HepG2 (cell line): ENCODE results near the gene MRPL43. TPM values are rescaled to one million over a fixed set of nuclear protein-coding genes. Genes with fewer than 3 reads are reported as not detected.

Experiments used
- CTCF ChIP-seq: sonication (generic); formaldehyde crosslinking; IDR thresholded peaks from 2 replicates; pipeline ENCODE4 v1.5.0; 2020; ENCODE audit warnings: mild to moderate bottlenecking, missing genetic modification reagents, moderate library complexity
- DDIT3 ChIP-seq: sonication (generic); formaldehyde crosslinking; IDR thresholded peaks from 2 replicates; pipeline ENCODE4 v1.4.0; 2020; ENCODE audit warnings: mild to moderate bottlenecking, missing genetic modification reagents
- HMGA1 ChIP-seq: sonication (generic); formaldehyde crosslinking; conservative IDR thresholded peaks from 2 replicates; pipeline ENCODE4 v1.4.0; 2020; ENCODE audit warnings: missing genetic modification reagents
- HNF1A ChIP-seq, 2 experiments: sonication (generic) in 1 of 2; formaldehyde crosslinking in 1 of 2; IDR thresholded peaks; 2 replicates each; pipeline versions ENCODE4 v1.4.0 to v1.6.1; 2016 to 2020; ENCODE audit warnings: borderline replicate concordance in 1 of 2, low read depth in 1 of 2, mild to moderate bottlenecking in 1 of 2, missing genetic modification reagents in 1 of 2
- IRF2 ChIP-seq: IDR thresholded peaks from 2 replicates; pipeline ENCODE4 v1.6.1; 2018; ENCODE audit warnings: missing genetic modification reagents, missing compliant biosample characterization
- KLF11 ChIP-seq: IDR thresholded peaks from 2 replicates; pipeline ENCODE4 v1.6.1; 2016; ENCODE audit warnings: missing compliant biosample characterization
- KLF15 ChIP-seq: sonication (generic); formaldehyde crosslinking; IDR thresholded peaks from 2 replicates; pipeline ENCODE4 v1.8.1; 2023; ENCODE audit warnings: borderline replicate concordance, mild to moderate bottlenecking, inconsistent platforms, missing genetic modification reagents, mixed read lengths
- ONECUT2 ChIP-seq: sonication (generic); formaldehyde crosslinking; IDR thresholded peaks from 2 replicates; pipeline ENCODE4 v1.4.0; 2020; ENCODE audit warnings: missing genetic modification reagents
- RELA ChIP-seq: sonication (generic); formaldehyde crosslinking; IDR thresholded peaks from 2 replicates; pipeline ENCODE4 v1.4.0; 2020; ENCODE audit warnings: missing genetic modification reagents
- SATB2 ChIP-seq: sonication (generic); formaldehyde crosslinking; IDR thresholded peaks from 2 replicates; pipeline ENCODE4 v1.5.0; 2020; ENCODE audit warnings: missing genetic modification reagents
- SMYD3 ChIP-seq: sonication (generic); formaldehyde crosslinking; IDR thresholded peaks from 2 replicates; pipeline ENCODE4 v1.8.1; 2023; ENCODE audit warnings: mild to moderate bottlenecking, missing genetic modification reagents
- SOX5 ChIP-seq: IDR thresholded peaks from 2 replicates; pipeline ENCODE4 v1.6.1; 2016; ENCODE audit warnings: borderline replicate concordance
- TBP ChIP-seq: sonication (generic); formaldehyde crosslinking; IDR thresholded peaks from 2 replicates; pipeline ENCODE4 v1.5.0; 2020; ENCODE audit warnings: missing genetic modification reagents
- ZBTB44 ChIP-seq: sonication (generic); formaldehyde crosslinking; IDR thresholded peaks from 2 replicates; pipeline ENCODE4 v1.4.0; 2020; ENCODE audit warnings: missing genetic modification reagents
- ZNF143 ChIP-seq: sonication (generic); formaldehyde crosslinking; IDR thresholded peaks from 2 replicates; pipeline ENCODE4 v1.4.0; 2020; ENCODE audit warnings: missing genetic modification reagents
- ZNF18 ChIP-seq: sonication (generic); formaldehyde crosslinking; IDR thresholded peaks from 2 replicates; pipeline ENCODE4 v1.8.0; 2022; ENCODE audit warnings: mild to moderate bottlenecking, missing genetic modification reagents; ENCODE audit not compliant: insufficient replicate concordance
- ZNF382 ChIP-seq: sonication (generic); formaldehyde crosslinking; IDR thresholded peaks from 2 replicates; pipeline ENCODE4 v1.5.0; 2020; ENCODE audit warnings: missing genetic modification reagents, mild to moderate bottlenecking, borderline replicate concordance
- ZNF496 ChIP-seq: sonication (generic); formaldehyde crosslinking; IDR thresholded peaks from 2 replicates; pipeline ENCODE4 v1.8.1; 2023; ENCODE audit warnings: mild to moderate bottlenecking, moderate library complexity, missing genetic modification reagents; ENCODE audit not compliant: insufficient replicate concordance
- ZNF629 ChIP-seq: sonication (generic); formaldehyde crosslinking; conservative IDR thresholded peaks from 2 replicates; pipeline ENCODE4 v1.5.0; 2020; ENCODE audit warnings: missing genetic modification reagents
- ZNF724P ChIP-seq: sonication (generic); formaldehyde crosslinking; IDR thresholded peaks from 2 replicates; pipeline ENCODE4 v1.8.0; 2022; ENCODE audit warnings: missing genetic modification reagents, borderline replicate concordance
- polyA plus RNA-seq, 8 experiments: library from polyadenylated mRNA; depleted of rRNA in 3 of 8; stranded (reverse) in 7 of 8; unstranded in 1 of 8; fragments of >200 nt; fragmentation: Illumina TruSeq in 4 of 8; extraction: Trizol in 4 of 8; gene quantifications; 2 replicates each; pipeline versions ENCODE4 v1.2.1 to v1.2.3, GENCODE V29; 2011 to 2016; ENCODE audit warnings: low read depth in 4 of 8, missing spikeins in 1 of 8, mixed read lengths in 1 of 8; ENCODE audit not compliant: insufficient read depth in 1 of 8
- total RNA-seq, 5 experiments: library from RNA; depleted of rRNA; stranded (reverse); fragments of >200 nt; fragmentation: Illumina TruSeq; extraction: Trizol; gene quantifications; 2 replicates each; pipeline ENCODE4 v1.2.3, GENCODE V29; 2016; ENCODE audit warnings: low read depth in 1 of 5

The MRPL43 gene
- total and polyA plus RNA-seq, 2 of the 13 experiments (the other 11 are each of a cell fraction or from before 2014, with no cell fraction given): 71.0 to 73.7 TPM

GRCh38 chr10:100998991-100999741 is 11.9 kb upstream of the MRPL43 start (continued):
- TF ChIP-seq IRF2 (CRISPR knock-in tag) (no peak), ZNF18 (CRISPR knock-in tag) (peak; percentile 75), ZNF724P (CRISPR knock-in tag) (no peak; the same call in 1 of the 2 replicates), DDIT3 (CRISPR knock-in tag) (no peak), SATB2 (CRISPR knock-in tag) (no peak), ONECUT2 (CRISPR knock-in tag) (no peak), KLF11 (no peak; the same call in 1 of the 2 replicates), ZNF629 (no peak), CTCF (CRISPR knock-in tag) (peak; percentile 87), RELA (no peak), SMYD3 (CRISPR knock-in tag) (0 out of 2 replicates have a peak, but pooled peaks have one; percentile 59), ZNF382 (CRISPR knock-in tag) (no peak), ZNF143 (CRISPR knock-in tag) (no peak), HNF1A (IDR thresholded peaks at IDR 0.05; ENCODE audit: low read depth) (no peak), HNF1A (CRISPR knock-in tag; IDR thresholded peaks at IDR 0.05; ENCODE audit: borderline replicate concordance) (peak; percentile 68), KLF15 (0 out of 2 replicates have a peak, but pooled peaks have one; percentile 21), HMGA1 (CRISPR knock-in tag) (no peak), ZBTB44 (no peak), ZNF496 (CRISPR knock-in tag) (no peak), TBP (CRISPR knock-in tag) (no peak), SOX5 (peak; percentile 45; the same call in 1 of the 2 replicates)
